Breast epithelium (tissue), 4 donors: ENCODE measurements around the gene UBE3B. TPM values are rescaled to one million over a fixed set of nuclear protein-coding genes. Genes with fewer than 3 reads are reported as not detected.

Experiments
- DNase-seq, 2 donors: peaks; one replicate each; pipeline ENCODE4 v3.0.0-alpha.2; 2019; ENCODE audit warnings: low spot score in 2 of 2
- H3K27ac ChIP-seq, 2 donors: fragments of 200-600 bp; sonication (generic) in 1 of 2; one replicate each; pipeline ENCODE4 v1.5.1; 2016 to 2019; ENCODE audit warnings: mild to moderate bottlenecking in 1 of 2
- H3K27me3 ChIP-seq, 2 donors: fragments of 200-600 bp; sonication (generic) in 1 of 2; one replicate each; pipeline versions ENCODE4 v1.5.1 to v1.6.0; 2017 to 2019; ENCODE audit warnings: control low read depth in 1 of 2, mild to moderate bottlenecking in 1 of 2
- H3K36me3 ChIP-seq: fragments of 200-600 bp; one replicate; pipeline ENCODE4 v1.5.1; 2019
- H3K4me1 ChIP-seq, 2 donors: fragments of 200-600 bp; sonication (generic); one replicate each; pipeline ENCODE4 v1.5.1; 2016 to 2019; ENCODE audit warnings: control low read depth in 1 of 2
- H3K4me3 ChIP-seq, 3 donors: fragments of 200-600 bp; sonication (generic); 1 replicate in 2 of 3; 2 replicates in 1 of 3; pipeline ENCODE4 v1.5.1; 2016 to 2019; ENCODE audit warnings: mild to moderate bottlenecking in 3 of 3, moderate library complexity in 2 of 3
- H3K9me3 ChIP-seq, 2 donors: fragments of 200-600 bp; sonication (generic) in 1 of 2; one replicate each; pipeline ENCODE4 v1.5.1; 2016 to 2019; ENCODE audit warnings: control low read depth in 1 of 2
- CTCF ChIP-seq, 3 donors: fragments of 450-650 bp; IDR thresholded peaks; one replicate each; pipeline ENCODE4 v1.5.1; 2016 to 2017; ENCODE audit warnings: antibody characterized with exemption in 3 of 3, mild to moderate bottlenecking in 3 of 3, moderate library complexity in 3 of 3
- POLR2A ChIP-seq: fragments of 450-650 bp; IDR thresholded peaks from one replicate; pipeline ENCODE4 v1.6.1; 2016; ENCODE audit warnings: antibody characterized with exemption, mild to moderate bottlenecking, moderate library complexity
- POLR2AphosphoS5 ChIP-seq, 3 donors: sonication (generic); formaldehyde crosslinking; IDR thresholded peaks; one replicate each; pipeline ENCODE4 v1.6.1; 2017; ENCODE audit warnings: antibody characterized with exemption in 3 of 3
- intact Hi-C: fragments of 100-400 bp; cut with DNase I; formaldehyde crosslinking; loops from one replicate; pipeline ENCODE4 v1.15.1; 2023; ENCODE audit warnings: low total_unique reads
- total RNA-seq, 3 donors: library from RNA; depleted of rRNA; stranded (reverse); fragments of >200 nt; gene quantifications; one replicate each; pipeline ENCODE4 v1.1.0, GENCODE V29; 2016

Gene UBE3B
- total RNA-seq, 3 donors from 2014 or later: 34.7 to 54.7 (median 47.7) TPM

GRCh38 chr12:109535863-109536250 is 58.4 kb downstream of the UBE3B start:
- Histone ChIP-seq H3K36me3 (peaks cover 21% of the 10 kb centered on the region), H3K27me3 (no peaks in the 10 kb centered on the region), H3K27ac (no peak overlapping the region), H3K4me1 (no peaks in the 10 kb centered on the region), H3K4me3 (no peak overlapping the region), H3K9me3 (no peaks in the 10 kb centered on the region)
- TF ChIP-seq POLR2AphosphoS5 (IDR thresholded peaks at IDR 0.05) (no peak), POLR2A (no peak), CTCF (IDR thresholded peaks at IDR 0.05) (no peak)
- intact Hi-C loops: no loop called here
- no peak for DNase-seq

GRCh38 chr12:109537136-109537535 is 59.7 kb downstream of the UBE3B start:
- Histone ChIP-seq H3K27me3 (no peaks in the 10 kb centered on the region), H3K9me3 (no peaks in the 10 kb centered on the region), H3K4me1 (no peaks in the 10 kb centered on the region), H3K36me3 (peaks cover 21% of the 10 kb centered on the region), H3K4me3 (no peak overlapping the region), H3K27ac (no peak overlapping the region)
- DNase-seq: no peak
- intact Hi-C loops: no loop called here
- no peak for TF ChIP-seq POLR2A
- TF ChIP-seq POLR2AphosphoS5 (IDR thresholded peaks at IDR 0.05): no peak
- TF ChIP-seq CTCF (IDR thresholded peaks at IDR 0.05): no peak

GRCh38 chr12:109538191-109538863 is 60.9 kb downstream of the UBE3B start:
- no peak for DNase-seq
- H3K36me3 ChIP-seq: peaks cover 15% of the 10 kb centered on the region
- intact Hi-C loops: no loop called here
- H3K4me3 ChIP-seq: no peak overlapping the region
- no peaks in the 10 kb centered on the region for H3K4me1 ChIP-seq
- H3K9me3 ChIP-seq: no peaks in the 10 kb centered on the region
- TF ChIP-seq POLR2AphosphoS5 (IDR thresholded peaks at IDR 0.05): no peak
- TF ChIP-seq POLR2A: no peak
- TF ChIP-seq CTCF (IDR thresholded peaks at IDR 0.05): no peak
- H3K27me3 ChIP-seq: no peaks in the 10 kb centered on the region
- H3K27ac ChIP-seq: no peak overlapping the region

- Histone ChIP-seq H3K36me3 (peaks cover 8% of the 10 kb centered on the region), H3K4me1 (no peaks in the 10 kb centered on the region), H3K27me3 (no peaks in the 10 kb centered on the region), H3K27ac (no peak overlapping the region), H3K9me3 (no peaks in the 10 kb centered on the region), H3K4me3 (no peak overlapping the region)
- intact Hi-C loops: no loop called here
- TF ChIP-seq CTCF (IDR thresholded peaks at IDR 0.05) (no peak), POLR2AphosphoS5 (IDR thresholded peaks at IDR 0.05) (no peak), POLR2A (no peak)
- no peak for DNase-seq
These were observed 62.1 kb downstream of the UBE3B start for GRCh38 chr12:109539508-109539907.

GRCh38 chr12:109540526-109541412 is 63.3 kb downstream of the UBE3B start:
- TF ChIP-seq POLR2AphosphoS5 (IDR thresholded peaks at IDR 0.05) (no peak), CTCF (IDR thresholded peaks at IDR 0.05) (no peak), POLR2A (no peak)
- Histone ChIP-seq H3K9me3 (no peaks in the 10 kb centered on the region), H3K36me3 (no peaks in the 10 kb centered on the region), H3K27me3 (no peaks in the 10 kb centered on the region), H3K4me1 (no peaks in the 10 kb centered on the region), H3K27ac (no peak overlapping the region), H3K4me3 (no peak overlapping the region)
- no peak for DNase-seq
- intact Hi-C loops: no loop called here
